SKM-1 treated with dmso at 0.1 percent for 144 hours (cell line): Measurements from ENCODE around the gene AP3D1.
A peak's percentile ranks its signal among the peaks of the same experiment; 100 is the strongest.

Experiments
- DNase-seq: peaks from one replicate; lab custom pipeline; 2025; ENCODE audit not compliant: unreplicated experiment; lab: John Stamatoyannopoulos, UW

AP3D1 gene

DNA sequence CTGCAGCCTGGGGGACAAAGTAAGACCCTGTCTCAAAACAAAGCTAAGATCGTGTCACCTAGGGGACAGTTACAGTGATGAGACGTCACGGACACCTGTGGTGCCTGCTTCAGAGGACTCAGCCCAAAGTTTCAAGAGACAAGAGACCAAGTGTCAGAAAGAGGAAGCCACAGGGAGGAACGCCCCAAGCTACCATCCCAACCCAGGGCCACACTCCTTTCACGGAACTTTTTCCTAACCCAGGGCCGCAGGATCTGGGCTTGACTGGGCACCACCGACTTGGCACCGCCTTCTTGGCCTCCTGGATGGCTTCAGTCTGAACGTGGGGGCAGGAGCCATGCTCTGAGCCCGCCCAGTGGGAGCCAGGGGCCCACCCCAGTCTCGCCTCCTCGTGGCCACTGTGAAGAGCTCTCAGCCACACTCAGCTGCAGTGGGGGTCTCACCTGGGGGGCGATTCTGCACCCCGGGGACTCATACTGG lies 63.7 kb downstream of the AP3D1 start:
- DNase-seq: peak; percentile 10

DNA sequence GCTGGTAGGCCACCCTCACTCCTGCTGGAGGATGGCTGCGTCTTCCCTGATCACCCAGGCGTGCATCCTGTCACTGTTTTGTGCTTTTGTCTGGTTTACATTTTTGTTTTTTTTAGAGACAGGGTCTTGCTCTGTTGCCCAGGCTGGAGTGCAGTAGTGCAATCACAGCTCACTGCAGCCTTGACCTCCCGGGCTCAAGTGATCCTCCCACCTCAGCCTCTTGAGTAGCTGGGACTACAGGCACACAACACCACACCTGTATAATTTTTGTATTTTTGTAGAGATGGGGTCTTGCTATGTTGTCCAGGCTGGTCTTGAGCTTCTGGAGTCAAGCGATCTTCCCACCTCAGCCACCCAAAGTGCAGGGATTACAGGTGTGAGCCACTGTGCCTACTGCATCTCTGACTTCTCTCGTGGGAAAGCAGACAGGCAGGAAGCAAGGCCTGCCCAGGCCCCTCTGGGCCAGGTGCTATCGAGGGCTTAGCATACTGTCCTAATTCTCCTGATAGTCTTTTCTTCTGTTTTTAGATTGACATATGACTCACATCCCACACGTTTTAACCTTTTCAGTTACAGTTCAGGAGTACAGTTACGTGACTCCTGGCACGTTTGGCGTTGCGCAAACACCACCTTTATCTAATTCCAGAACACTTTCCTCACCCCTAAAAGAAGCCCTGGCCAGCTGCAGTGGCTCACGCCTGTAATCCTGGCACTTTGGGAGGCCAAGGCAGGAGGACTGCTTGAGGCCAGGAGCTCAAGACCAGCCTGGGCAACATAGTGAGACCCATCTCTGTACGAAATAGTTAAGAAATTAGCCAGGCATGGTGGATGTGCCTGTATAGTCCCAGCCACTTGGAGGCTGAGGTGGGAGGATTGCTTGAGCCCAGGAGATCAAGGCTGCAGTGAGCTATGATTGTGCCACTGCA lies 64.4 kb downstream of the AP3D1 start:
- DNase-seq: peak; percentile 24

- peak; percentile 93 for DNase-seq
Observed at GRCh38 chr19:2084993-2085720, 66.2 kb downstream of the AP3D1 start.

- DNase-seq: no peak
Observed at GRCh38 chr19:2083174-2083854, 68.1 kb downstream of the AP3D1 start.

GRCh38 chr19:2081873-2082810 lies 69.2 kb downstream of the AP3D1 start:
- DNase-seq: peak; percentile 38

DNA sequence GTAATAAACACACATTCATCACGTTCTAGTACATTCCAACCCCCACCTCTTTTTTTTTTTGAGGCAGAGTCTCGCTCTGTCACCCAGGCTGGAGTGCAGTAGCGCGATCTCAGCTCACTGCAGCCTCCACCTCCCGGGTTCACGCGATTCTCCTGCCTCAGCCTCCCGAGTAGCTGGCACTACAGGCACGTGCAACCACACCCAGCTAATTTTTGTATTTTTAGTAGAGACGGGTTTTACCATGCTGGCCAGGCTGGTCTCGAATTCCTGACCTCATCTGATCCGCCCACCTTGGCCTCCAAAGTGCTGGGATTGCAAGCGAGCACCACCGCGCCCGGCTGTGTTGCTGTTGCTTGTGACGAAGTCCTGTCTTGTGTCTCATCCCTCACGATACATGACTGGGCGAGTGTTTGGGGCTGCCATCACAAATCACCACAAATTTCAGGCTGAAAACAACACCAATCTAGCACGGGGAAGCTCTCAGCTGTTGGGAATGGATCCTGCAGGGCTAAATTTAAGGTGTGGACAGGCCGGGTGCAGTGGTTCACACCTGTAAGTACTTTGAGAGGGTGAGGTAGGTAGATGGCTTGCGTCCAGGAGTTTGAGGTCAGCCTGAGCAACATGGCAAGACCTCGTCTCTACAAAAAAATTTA lies 70.9 kb downstream of the AP3D1 start:
- DNase-seq: no peak

GRCh38 chr19:2079865-2080301 lies 71.5 kb downstream of the AP3D1 start:
- DNase-seq: no peak

DNA sequence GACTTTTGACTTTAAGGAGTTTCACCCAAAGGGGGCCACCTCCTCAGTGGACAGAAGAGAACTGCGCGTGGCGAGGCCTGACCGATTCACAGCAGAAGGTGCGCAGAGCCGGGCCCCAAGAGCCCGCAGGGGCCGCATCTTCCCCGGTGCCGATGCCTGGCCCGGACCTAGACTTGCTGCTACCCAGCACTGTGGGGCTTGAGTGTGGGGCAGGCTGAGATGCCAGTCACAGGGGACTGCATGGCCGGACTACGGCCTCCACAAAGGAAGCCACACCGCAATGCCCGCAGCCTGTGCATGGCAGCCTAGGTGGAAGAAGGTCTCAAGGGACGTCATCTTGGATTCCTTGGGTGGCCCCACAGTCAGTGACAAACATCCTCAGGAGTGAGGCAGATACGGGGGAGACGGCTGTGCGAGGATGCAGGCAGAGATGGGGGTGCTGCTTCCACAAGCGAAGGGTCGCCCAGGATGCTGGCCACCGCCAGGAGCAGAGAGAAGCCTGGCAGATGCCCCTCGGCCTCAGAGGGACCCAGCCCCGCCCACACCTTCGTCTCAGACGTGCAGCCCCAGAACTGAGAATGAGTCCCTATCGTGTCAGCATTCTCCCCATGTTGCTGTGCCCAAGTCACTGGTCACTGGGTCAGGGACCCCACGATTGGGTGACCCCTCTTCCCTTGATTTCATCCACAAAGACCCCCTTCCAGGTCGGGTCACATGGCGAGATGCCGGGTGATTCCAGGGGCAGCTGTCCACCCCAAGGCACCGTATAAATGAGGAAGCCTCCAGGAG lies 72.1 kb downstream of the AP3D1 start:
- no peak for DNase-seq

GRCh38 chr19:2077833-2078619 lies 73.3 kb downstream of the AP3D1 start:
- DNase-seq: no peak

DNA sequence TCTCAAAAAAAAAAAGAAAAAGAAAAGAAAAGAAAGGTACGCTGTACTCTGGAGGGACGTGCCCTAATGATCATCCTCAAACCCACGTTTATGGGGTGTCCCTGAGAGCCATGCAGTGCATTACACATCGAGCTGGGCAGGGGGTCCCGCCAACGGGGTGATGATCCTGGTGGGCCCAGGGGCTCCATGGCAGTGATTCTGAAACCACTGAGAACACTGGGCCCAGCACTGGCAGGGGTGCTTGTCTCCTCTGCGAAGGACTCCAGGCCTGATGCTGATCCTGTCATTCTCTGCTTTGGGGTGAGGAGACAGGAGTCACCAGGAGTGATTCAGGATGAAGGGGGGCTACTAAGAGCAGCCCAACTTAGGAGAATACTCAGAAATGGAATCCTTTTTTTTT lies 74.0 kb downstream of the AP3D1 start:
- DNase-seq: no peak

DNA sequence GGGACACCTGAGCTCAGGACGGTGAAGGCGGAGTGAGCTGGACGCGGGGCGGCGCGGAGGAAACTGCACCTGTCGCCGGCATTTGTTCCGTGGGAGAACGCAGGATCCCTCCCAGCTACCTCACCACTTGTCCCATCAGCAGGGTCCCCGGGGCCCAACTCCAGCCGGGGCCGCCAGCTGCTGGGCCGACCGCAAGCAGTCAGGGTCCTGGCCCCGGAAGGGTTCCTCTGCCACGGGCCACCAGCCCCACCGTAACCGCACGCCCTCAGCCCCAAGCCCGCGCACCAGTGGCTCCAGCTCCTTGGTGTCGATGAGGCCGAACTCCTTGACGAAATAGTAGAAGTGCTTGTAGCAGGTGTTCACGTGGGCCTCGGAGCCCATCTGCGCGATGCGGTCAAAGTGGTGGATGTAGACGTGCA lies 74.8 kb downstream of the AP3D1 start:
- DNase-seq: no peak

DNA sequence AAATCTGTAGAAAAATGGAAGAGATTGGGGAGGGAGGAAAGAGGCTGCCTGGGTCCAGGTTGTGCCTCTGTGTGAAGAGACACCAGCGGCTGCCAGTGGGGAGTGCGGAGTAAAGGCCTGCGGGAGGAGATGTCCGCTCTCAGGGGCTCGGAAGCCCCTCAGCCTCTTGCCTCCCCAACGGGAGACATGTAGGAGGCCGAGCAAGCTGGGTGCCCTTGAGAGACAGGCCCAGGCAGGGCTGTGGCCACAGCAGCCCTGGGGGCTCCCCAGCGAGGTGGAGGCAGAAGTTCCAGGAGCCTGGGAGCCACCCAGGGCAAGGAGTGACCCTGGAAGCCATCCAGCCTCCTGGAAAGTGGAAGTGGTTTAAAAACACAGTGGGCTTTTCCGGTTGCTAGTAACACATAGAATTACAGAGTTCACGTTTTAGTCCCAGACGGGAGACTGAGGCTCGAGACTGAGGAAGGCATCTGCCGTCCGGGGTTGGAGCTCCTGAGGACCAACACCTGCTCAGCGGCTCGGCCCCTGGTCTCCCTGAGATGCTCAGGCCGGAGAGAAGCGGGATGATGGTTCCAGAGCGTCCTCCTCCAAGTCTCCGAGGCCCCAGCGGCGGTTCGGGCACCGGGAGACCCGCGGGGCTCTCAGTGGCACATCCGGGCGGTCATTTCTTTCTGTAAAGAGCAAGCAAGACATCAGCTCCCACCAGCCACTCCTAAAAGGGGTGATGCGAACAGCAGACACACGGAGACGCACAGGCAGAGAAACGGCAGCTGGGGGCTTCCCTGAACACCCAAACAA lies 78.4 kb downstream of the AP3D1 start:
- DNase-seq: no peak

DNA sequence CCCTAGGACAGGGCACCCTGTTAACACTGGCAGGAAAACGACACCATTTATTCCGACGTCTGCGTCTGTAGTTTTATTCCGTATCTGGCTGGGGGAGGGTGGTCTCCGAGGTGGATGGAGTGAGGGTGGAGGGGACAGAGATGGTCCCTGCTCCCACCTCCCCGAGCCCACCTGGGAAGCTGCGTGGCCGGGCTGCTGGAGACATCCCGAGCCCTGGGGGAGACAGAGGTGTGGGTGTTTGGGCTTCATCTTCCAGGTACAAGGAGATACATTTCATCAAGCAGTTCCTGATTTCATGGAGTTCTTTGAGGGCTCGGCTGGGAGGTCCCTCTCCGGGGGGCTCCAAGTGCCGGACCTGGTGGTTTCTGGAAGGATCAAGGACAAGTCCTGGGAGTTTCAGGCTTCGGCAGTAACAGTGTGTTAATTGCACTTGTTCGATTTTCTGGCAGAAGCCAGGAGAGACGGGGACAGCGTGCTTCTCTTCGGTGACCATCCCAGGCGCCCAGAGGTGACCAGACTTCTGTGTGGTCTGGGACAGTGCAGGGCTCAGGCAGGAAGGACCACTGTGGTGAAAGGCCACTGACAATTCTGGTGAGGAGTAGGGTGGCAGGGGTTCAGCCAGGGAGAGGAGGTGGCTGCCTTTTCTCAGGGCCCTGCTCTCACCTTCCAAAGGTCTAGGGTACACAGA lies 80.2 kb downstream of the AP3D1 start:
- DNase-seq: no peak

GRCh38 chr19:2070436-2070827 lies 80.9 kb downstream of the AP3D1 start:
- no peak for DNase-seq

DNA sequence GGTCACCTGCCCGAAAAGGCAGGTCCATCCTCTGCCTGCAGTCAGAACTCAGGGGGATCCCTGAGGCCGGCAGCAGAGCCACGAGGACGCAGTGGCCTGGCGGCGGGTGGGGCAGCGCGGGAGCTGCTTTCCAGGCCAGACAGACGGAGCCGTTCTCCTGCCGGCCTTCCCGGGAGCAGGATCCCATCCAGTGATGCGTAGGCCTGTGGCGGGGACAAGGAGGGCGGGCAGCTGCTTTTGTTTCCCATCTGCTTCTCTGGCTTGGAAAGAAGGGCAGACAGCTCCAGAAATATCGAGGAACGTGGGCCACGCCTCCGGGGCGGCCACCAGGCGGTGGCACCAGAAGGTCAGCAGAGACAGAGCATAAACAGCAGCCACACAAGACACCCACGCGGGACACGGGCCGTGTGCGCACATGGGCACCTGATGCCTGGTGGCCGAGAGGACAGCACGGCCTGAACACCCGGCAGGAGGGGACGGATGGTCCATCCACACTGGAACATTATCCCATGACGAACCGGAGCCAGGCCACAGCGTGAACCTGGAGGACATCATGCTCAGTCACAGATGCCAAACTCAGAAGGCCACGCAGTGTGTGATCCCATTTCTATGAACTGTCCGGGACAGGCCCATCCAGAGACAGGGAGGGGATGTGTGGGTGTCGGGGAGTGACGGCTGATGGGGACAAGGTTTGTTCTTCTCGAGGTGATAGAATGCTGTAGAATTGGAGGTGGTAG lies 86.4 kb downstream of the AP3D1 start:
- DNase-seq: no peak

- no peak for DNase-seq
Observed at GRCh38 chr19:2064395-2064787, 87.0 kb downstream of the AP3D1 start.
